DND-41 (cell line): ENCODE measurements around the gene CDH1.

Source experiments
- EZH2 ChIP-seq: IDR thresholded peaks from 3 replicates; pipeline ENCODE4 v1.6.1; 2012; ENCODE audit warnings: borderline replicate concordance, low read depth, mild to moderate bottlenecking, moderate library complexity, low read length, inconsistent platforms; ENCODE audit not compliant: severe bottlenecking
- TF ChIP-seq, protein P1 (sequence below): IDR thresholded peaks from 2 replicates; pipeline ENCODE4 v1.5.1; 2012; ENCODE audit warnings: borderline replicate concordance, low read length, moderate library complexity, mild to moderate bottlenecking; ENCODE audit not compliant: poor library complexity, severe bottlenecking; ENCODE audit errors: extremely low read depth

DNA sequence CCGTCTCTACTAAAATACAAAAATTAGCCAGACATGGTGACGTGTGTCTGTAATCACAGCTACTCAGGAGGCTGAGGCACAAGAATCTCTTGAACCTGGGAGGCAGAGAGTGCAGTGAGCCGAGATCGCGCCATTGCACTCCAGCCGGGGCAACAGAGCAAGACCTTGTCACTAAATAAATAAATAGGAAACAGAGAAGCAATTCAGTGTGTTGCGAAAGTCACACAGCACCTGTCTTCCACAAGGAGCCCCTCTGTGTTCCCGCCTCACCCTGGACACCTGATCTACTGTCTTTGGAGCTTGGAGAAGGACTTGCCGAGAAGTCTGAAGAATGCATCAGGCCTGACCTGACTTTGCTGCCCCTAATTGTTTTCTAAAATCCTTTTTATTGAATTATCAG is 3.5 kb upstream of the CDH1 start:
- TF ChIP-seq, protein P1, sequence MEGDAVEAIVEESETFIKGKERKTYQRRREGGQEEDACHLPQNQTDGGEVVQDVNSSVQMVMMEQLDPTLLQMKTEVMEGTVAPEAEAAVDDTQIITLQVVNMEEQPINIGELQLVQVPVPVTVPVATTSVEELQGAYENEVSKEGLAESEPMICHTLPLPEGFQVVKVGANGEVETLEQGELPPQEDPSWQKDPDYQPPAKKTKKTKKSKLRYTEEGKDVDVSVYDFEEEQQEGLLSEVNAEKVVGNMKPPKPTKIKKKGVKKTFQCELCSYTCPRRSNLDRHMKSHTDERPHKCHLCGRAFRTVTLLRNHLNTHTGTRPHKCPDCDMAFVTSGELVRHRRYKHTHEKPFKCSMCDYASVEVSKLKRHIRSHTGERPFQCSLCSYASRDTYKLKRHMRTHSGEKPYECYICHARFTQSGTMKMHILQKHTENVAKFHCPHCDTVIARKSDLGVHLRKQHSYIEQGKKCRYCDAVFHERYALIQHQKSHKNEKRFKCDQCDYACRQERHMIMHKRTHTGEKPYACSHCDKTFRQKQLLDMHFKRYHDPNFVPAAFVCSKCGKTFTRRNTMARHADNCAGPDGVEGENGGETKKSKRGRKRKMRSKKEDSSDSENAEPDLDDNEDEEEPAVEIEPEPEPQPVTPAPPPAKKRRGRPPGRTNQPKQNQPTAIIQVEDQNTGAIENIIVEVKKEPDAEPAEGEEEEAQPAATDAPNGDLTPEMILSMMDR: no peak
- no peak for TF ChIP-seq EZH2
